GM18870 (cell line): Measurements from ENCODE around the gene BATF.

Source experiments
- ATAC-seq: cut with Tn5 transposase; IDR thresholded peaks from one replicate; pipeline ENCODE4 v1.9.1; 2021; ENCODE audit warnings: moderate library complexity; ENCODE audit not compliant: unreplicated experiment

Gene BATF

DNA sequence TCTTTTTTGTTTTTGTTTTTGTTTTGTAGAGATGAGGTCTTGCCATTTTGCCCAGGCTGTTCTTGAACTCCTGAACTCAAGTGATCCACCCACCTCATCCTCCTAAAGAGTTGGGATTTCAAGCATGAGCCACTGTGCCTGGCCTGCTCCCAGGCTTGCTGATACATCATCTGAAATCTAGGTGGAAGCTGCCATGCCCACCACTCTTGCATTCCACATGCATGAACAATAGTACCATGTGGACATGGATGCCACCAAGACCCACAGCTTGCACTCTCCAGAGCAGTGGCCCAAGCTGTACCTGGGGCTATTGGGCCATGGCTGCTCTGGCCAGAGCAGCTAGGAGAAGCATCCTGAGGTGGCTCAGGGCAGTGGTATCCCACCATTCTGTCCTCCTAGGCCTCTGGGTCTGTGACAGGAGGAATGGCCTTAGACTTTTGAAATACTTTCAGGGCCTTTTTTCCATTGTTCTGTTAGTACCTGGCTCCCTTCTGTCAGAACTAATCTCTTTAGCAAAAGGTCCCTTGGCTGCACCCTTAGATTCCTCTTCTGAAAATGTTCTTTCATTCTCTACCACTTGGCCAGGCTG is 69.8 kb downstream of the BATF start:
- ATAC-seq = no peak

DNA sequence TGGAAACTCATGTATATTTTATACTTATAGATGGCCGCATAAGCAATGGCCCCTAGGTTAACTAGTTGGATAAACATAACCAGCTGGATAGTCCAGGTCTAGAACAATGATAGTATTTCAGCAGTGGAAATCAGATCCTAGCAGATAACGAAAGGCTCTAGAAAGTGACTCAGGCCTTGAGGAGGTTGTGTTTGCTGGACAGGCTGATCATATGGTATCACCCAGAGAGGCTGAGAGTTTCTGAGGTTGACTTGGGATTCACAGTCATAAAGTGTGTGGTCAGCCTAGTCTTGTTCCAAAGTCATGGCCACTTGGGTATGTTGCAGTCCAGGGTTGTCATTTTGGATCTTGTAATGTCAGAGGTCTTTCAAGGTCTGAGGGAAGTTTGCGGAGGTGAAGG is 73.0 kb downstream of the BATF start:
- no peak for ATAC-seq
